ENCODE measurements around the gene IPO8. TPM values are rescaled to one million over a fixed set of nuclear protein-coding genes. Genes with fewer than 3 reads are reported as not detected.

The IPO8 gene
- total RNA-seq, 1 donor from 2014 or later, result 79.7 TPM

GRCh38 chr12:30707613-30708342 is 12.1 kb upstream of the IPO8 start:
- no peak overlapping the region for H3K4me3 ChIP-seq
- H3K27me3 ChIP-seq, result no peaks in the 10 kb centered on the region
- no peak for TF ChIP-seq CTCF (IDR thresholded peaks at IDR 0.05)
- intact Hi-C loops (cut with DNase I), result no loop called here
- peaks cover 11 to 30% of the 10 kb centered on the region in 2 donors for H3K36me3 ChIP-seq
- no peak overlapping the region for H3K27ac ChIP-seq
- no peaks in the 10 kb centered on the region for H3K4me1 ChIP-seq
- no peaks in the 10 kb centered on the region for H3K9me3 ChIP-seq
- DNase-seq (ENCODE audit: low spot score in 2 of 2), result no peak

- H3K9me3 ChIP-seq, result no peaks in the 10 kb centered on the region
- no peak overlapping the region for H3K4me3 ChIP-seq
- intact Hi-C loops (cut with DNase I), result no loop called here
- TF ChIP-seq CTCF (IDR thresholded peaks at IDR 0.05), result no peak
- DNase-seq (ENCODE audit: low spot score in 2 of 2), result no peak
- H3K27ac ChIP-seq, result no peak overlapping the region
- H3K27me3 ChIP-seq, result no peaks in the 10 kb centered on the region
- peaks cover 6 to 19% of the 10 kb centered on the region in 2 donors for H3K36me3 ChIP-seq
- no peaks in the 10 kb centered on the region for H3K4me1 ChIP-seq
These were observed 10.8 kb upstream of the IPO8 start for GRCh38 chr12:30706476-30706875.

- Histone ChIP-seq H3K4me1 (no peaks in the 10 kb centered on the region), H3K4me3 (no peak overlapping the region), H3K27me3 (no peaks in the 10 kb centered on the region), H3K36me3 (no peaks in the 10 kb centered on the region), H3K27ac (no peak overlapping the region), H3K9me3 (no peaks in the 10 kb centered on the region)
- DNase-seq (ENCODE audit: low spot score in 2 of 2), result no peak
- TF ChIP-seq CTCF (IDR thresholded peaks at IDR 0.05), result no peak
- intact Hi-C loops (cut with DNase I), result no loop called here
These were observed 5.4 kb upstream of the IPO8 start for GRCh38 chr12:30701056-30701455.

DNA sequence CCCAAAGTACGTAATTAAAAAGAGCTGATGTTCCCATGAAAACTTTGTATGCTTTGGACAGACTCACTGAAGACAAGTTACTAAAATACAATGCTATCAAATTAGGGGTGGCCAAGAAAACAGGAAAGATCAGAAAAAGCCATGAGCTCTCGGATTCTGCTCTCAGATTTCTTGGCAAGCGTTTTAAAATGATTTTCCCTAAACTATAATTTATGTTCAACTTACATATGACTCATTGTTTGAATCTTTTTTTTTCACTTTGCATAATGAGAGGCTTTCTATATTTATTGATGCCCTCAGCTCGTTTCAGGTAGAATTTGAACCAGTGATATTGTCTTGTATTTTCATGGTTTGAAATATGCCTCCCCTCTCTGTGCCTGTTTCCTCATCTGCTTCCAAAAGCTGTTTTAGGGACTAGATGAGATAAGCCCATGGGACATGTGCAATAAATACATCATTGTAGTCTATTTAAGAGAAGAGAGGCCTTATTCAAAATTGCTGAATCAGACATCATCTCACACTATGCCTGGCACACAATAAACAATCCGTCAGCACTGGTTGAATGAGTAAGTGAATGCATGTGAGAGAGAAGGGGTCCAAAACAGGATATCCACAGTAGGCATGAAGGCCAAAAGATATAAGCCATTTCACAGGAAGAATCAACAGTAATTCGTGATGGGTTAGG is 4.7 kb upstream of the IPO8 start:
- intact Hi-C loops (cut with DNase I), result no loop called here

DNA sequence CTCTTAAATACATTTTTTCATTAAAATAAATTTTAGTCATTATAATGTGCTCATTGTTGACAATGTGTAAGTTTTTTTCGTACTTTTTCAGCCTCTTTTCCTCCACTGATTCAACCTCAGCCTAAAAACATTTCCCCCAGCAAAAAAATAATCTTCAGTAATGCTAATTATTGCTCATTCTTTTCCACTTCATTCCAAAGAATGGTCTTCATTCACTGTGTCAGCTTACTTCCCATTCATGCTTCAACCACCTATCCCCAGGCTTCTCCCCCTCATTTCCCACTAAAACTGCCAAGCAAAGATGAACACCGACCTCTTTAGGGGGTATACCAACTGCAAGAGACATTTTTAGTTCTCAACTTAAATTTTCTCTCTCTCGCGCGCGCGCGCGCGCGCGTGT is 2.7 kb upstream of the IPO8 start:
- Histone ChIP-seq H3K27ac (no peak overlapping the region), H3K36me3 (no peaks in the 10 kb centered on the region), H3K4me1 (peaks cover 7% of the 10 kb centered on the region in 2 donors), H3K27me3 (no peaks in the 10 kb centered on the region), H3K4me3 (no peak overlapping the region), H3K9me3 (no peaks in the 10 kb centered on the region)
- intact Hi-C loops (cut with DNase I), result loop anchor here (5.0 kb wide), 1 partner anchor 99 kb away; no protein-coding TSS in a partner anchor
- no peak for DNase-seq (ENCODE audit: low spot score in 2 of 2)
- TF ChIP-seq CTCF (IDR thresholded peaks at IDR 0.05), result no peak

More for the DNA sequence above, 4.7 kb upstream of the IPO8 start:
- Histone ChIP-seq H3K9me3 (no peaks in the 10 kb centered on the region), H3K36me3 (no peaks in the 10 kb centered on the region), H3K4me1 (no peaks in the 10 kb centered on the region), H3K27me3 (no peaks in the 10 kb centered on the region), H3K27ac (no peak overlapping the region), H3K4me3 (no peak overlapping the region)
- TF ChIP-seq CTCF (IDR thresholded peaks at IDR 0.05), result no peak
- DNase-seq (ENCODE audit: low spot score in 2 of 2), result no peak

Measured in ascending aorta (tissue), 2 donors.